UCSD-AML1 (cell line): Measurements from ENCODE around the gene KRT7.
A peak's percentile ranks its signal among the peaks of the same experiment; 100 is the strongest.
"Not testable (repeated sequence)": the region's sequence is repeated elsewhere in the genome, so short reads cannot be mapped to it uniquely, and the experiment has no call there.

ENCODE experiments used
- DNase-seq: peaks from one replicate; lab custom pipeline; 2025; ENCODE audit not compliant: unreplicated experiment; lab: John Stamatoyannopoulos, UW

The KRT7 gene

DNA sequence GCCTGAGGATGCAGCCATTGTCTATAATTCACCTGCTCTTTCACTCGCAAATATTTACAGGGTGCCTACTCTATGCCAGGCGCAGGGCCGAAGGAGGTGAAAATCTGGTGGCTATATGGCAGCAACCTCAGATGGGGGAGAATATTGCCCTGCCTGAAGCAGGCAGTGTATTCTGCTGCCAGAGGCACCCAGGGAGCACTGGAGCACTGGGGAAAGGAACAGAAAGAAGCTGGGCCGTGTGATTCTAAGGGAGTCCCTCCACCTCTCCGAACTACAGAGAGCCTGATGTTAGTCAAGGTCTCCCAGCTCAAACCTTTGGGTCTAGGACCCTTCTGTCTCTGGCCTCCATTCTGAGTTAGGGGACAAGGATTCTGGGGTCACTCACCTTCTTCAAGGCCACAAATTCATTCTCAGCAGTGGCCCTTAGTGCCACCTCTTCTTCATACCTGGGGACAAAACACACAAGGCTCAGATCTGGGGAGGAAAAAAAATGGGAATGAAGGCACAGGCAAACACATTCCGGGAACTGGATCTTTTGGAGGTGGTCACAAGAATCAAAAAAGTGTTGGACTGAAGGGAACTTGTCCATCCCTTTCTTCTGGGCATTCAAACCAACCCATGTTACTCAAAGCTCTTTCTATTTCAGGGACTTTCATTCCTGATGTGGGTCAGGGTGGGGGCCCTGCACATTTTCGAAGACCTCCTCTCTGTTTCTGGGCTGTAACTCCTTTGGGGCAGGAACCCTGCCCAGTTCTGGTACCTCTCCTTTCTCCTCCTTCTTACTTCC lies 22.1 kb downstream of the KRT7 start:
- no peak for DNase-seq

DNA sequence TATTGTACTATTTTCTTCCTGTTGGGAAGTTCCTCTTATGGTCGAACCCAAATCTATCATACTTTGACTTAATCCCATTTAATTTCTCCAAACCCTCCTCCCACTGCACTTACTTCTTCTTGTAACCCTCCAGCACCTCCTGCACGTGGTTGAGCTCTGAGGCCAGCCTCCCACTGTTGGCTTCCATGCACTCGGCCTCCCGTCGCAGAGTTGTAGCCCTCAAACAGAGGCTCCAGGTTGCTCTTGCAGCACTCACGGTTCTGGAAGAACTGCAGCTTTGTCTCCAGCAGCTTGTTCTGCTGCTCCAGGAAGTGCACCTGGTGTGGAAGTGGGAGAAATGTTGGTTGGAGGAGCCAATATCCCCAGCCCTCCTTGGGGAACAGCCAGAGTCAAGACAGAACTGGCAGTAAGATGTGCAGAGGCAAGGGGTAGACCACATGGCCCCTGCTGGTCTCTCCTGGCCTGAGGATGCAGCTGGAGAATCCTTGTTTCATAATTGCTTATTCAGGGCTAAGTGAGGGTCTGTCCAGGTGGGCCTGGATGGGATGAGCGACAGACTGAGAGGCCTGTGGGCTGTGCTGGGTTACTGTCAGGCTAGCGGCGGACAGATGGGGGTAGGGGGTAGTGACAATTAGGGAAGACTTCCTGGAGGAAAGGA lies 23.0 kb downstream of the KRT7 start:
- DNase-seq, result no peak

DNA sequence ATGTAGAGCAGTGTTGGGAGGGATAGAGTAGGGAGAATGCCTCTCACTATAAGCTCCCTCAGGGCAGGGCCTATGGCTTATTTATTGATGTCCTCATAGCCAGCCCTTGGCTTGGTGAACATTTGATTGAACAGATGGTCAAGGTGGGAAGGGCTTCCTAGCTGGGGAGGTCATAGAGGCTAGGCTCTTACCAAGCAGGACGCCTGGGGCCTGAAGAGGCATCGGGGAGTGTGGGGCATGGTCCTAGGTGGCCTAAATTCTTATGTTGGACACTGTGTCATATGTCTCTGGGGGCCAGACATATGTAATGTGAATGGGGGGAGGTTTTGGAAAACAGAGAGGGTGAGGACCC lies 23.5 kb downstream of the KRT7 start:
- no peak for DNase-seq

DNA sequence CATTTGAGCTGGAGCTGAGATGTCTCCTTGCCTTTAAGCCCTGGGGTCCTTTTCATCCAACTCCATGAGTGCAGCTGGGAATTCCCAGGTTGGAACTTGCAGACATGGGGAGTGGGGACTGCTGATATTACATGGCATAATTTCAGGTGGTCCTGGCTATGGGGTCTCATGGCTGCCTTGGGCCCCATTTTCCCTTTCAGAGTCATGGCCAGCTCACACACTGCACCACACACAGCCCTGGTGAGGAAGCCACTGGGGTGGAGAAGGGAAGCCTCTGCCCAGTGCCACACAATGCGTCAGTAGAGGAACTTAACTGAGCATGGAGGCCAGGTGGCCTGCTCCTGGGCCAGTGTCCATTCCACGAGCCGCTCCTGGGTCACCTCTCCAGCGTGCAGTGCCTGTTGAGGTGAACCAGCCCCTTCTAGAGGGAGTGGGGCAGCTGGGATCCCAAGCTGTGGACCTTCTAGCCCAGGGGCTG lies 24.1 kb downstream of the KRT7 start:
- no peak for DNase-seq

DNA sequence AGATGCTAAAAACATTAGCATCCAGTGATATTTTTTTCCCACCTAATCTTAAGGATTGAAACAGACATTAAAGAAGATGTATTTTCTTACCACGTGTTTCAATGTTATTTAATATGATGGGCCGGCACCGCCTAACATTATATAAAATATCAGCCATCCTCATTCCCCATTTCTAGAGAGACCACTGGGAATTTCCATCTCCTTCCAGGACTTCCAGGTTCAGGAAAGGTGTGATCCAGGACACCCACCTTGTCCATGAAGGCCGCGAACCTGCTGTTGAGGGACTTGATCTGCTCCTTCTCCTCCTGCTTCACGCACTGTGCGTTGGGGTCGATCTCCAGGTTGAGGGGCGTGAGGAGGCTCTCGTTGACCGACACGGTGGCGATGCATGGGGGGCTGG lies 24.9 kb downstream of the KRT7 start:
- not testable (repeated sequence) for DNase-seq

DNA sequence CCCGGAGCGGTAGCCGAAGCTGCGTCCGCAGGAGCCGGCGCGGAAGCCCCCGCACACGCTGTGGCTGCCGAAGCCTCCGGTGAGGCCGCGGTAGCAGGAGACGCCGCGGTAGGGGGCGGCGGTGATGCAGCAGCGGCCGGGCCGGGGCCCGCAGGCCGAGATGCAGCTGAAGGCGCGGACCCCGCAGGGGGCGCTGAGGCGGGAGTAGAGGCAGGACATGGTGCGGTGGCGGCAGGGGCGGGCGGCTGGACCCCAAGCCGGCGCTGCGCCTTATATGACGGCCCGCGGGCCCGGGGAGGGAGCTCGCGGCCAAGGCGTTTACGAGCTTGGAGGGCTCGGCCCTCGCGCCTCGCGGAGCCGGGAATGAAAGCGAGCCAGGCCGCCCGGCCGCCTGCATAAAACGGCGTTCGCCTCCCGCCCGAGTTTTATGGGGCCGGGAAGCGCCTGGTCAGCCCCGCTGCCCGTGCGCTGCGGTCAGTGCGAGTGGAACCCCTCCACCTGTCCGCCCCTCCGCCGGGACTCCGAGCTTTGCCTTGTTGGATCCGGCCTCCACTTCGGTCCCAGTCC lies 25.4 kb downstream of the KRT7 start:
- no peak for DNase-seq

DNA sequence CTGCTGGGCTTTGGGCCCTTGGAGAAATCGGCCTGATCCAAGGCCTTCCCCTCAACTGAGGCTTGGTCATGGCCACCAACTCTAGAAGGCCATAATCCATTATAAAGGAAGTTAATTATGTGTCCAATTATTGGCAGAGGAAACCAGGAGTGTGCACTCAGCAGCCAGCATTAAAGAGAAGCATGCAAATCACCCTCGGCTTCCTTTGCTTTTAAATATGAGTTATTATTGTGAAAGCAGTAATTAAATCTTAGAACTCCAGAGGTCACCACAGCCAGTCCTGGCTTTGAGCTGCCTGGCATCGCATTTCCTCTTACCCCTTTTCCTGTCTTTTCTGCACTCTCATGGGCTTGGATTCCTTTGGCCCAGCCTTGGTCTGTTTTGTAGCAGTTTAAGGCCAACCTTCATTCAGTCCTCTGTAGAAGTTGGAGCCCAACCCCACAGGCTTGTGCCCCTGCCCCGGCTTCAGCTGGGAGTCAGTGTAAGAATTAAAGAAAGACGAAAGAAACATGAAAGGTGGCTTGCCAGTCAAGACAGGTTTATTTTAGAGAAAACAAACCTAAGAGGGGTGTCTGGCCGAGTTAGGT lies 26.7 kb downstream of the KRT7 start:
- DNase-seq, result peak; percentile 45

DNA sequence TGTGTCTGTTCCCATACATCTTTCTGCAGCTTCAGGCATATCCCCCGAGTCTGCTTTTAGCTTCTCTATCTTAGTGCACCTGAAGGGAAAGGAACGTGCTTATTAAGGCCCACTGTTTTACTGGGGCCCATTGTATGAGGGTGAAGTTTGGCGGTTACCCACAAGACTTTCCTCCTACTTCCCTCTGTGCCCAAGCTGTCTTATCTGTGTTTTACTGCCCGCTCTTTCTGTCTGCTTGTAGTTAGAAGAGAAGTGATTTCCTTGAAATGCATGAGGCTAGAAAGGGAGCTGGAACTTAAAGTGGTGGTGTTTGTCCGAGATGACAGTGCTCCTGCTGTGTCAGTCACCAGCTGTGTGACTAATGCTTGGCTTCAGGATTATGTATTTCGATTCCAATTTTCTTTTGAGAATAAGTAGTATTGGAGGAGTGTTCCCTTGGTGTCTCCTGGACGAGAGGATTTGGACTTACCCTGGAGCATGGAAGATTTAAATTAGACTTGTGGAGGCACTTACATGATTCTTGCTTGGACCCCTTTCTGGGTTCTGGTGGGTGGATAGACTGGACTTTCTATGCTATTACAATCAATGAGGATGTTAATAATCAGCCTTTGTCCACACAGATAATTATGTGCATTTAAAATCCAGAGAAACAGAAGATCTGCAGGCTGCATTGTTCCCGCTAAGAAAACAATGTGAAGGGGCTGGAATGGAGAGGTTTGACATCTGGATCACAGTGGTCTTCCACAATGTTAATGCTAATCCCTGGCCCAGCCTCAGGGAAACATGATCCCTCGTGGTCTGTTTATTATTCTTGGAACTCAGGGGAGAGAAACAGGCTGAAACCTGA lies 27.5 kb downstream of the KRT7 start:
- DNase-seq, result peak; percentile 31

DNA sequence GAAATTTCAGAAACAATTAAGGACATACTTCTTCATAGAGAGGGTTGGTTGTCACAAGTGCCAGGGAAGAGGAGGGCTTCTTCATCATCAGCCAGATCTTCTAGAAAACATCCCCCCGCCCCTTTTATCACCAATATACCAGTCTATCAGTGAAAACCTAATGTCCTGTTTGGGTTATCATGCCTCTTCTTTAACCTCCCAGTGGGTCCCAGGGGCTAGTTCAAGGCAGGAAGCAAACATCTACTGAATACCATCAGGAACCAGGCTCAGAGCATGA lies 28.1 kb downstream of the KRT7 start:
- DNase-seq, result no peak

DNA sequence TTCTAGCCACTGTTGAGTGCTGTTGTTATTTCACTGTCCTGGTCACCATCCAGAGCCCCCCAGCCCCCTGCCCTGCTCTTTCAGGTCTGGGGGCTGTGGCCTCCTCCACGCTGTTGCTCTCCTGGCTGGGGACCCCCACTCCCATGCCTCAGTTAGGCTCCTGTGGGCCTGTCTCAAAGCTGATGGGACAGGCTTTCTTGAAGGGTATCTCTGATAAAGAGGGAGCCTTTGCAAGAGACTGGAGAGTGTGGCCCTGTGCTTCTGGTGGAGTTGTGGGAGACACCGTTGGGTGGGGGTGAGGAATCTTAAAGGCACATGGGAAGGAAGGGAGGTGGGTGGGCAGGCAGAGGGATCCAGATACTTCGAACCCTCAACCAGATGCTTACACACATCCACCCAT lies 29.2 kb downstream of the KRT7 start:
- no peak for DNase-seq

DNA sequence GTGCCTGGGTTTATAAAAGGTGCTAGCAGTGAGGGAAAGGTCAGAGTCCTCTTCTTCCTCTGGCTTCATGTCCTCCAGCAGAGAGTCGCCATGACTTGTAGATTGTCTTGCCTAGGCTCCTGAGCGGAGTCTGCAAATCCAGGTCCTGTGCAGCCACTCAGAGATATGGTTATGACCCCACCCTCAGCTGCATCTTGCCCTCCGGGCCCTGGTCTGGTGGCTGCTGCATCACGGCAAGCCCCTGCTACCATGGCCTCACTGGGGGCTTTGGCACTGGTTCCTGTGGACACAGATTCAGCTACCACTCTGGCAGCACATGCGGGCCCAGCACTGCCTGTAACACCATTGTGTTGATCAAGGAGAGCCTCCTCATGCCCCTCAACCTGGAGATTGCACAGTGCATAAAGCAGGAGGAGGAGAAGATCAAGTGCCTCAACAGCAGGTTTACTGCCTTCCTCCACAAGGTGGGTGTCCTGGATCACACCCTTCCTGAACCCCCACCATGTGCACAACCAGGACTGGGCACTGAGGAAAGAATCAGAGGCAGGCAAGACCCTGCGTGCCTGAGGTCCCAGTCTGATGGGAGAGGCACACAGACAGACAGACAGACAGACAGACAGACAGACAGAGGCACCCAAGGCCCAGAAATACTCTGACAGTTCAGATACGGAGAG lies 30.9 kb downstream of the KRT7 start:
- no peak for DNase-seq

DNA sequence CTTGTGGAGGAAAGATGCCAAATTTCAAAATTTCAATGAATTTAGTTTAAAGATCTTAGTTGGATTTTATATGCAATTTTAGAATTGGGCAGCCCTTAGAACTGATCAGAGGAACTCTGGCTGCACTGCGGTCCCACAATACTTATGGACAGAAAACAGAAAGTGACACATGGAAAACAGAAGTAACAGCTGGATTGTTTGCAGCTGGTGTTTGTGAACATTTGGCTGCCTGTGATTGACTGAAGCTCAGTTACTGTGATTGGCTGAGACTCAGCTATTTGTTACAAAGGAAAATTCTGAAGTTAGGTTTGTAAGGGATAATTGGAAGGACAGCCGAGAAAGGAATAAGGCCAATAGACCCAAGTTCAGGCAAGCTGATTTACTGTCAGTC lies 31.4 kb downstream of the KRT7 start:
- no peak for DNase-seq

DNA sequence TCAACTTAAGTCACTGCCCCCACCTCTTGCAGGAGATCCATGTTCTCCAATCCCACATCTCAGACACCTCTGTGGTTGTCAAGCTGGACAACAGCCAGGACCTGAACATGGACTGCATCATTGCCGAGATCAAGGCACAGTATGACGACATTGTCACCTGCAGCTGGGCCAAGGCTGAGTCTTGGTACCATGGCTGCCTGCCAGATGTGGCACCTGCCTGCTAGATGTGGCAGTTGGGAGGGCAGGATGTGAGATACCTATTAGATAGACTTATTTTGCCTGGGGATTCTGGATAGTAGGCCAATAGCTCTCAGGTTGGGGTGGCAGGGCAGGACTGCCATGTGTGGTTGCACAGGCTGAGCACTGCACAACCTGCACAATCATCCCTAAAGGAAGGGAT lies 33.5 kb downstream of the KRT7 start:
- no peak for DNase-seq

DNA sequence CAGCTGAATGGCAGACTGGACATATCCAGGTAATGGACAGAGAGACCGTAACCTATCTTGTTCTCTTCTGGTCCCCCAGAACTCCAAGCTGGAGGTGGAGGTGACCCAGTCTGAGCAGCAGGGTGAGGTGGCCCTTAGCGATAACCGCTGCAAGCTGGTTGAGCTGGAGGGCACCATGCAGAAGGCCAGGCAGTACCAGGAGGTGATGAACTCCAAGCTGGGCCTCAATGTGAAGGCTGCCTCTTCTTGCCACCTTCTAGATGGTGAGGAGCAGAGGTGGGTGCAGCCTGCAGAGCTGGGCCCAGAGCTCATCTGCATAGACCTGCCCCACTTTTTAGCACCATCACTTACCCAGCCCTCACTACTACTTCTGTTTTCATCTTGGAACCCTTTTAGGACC lies 34.2 kb downstream of the KRT7 start:
- no peak for DNase-seq

DNA sequence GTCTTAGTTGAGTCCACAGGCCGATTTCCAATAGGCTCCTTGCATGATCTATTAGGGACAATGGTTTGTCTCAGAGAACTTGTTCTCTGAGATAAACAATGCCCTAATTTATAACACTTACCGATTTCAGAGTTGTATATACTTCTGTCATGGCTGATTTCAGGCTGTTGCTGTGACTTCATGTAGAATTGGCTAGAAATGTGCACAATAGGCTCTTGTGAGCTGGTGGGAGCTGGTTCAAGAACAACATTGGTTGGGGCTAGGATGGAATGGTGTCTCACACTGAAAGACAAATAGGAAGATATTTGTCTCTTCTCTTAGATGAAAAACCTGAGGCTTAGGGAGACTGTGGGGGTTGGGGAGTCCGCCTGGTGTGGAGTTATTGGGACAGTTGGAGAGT lies 34.7 kb downstream of the KRT7 start:
- no peak for DNase-seq

DNA sequence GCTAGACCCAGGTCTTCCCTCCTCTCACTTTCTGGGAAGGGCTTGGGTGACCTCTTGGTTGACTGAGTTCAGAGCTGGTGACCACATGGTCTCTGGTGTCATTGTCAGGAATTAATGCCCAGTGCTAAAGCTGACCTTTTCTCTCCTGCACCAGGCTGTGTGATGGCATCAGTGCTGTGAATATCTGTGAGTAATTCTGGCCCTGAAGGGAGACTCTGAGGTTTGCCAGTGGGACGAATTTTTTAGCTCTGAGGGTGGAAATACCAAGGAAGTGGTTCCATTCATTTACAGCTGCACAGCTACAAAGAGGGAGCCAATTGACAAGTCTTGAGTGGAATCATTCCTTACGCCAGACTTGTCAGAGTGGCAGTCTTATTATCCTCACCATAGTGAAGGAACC lies 35.2 kb downstream of the KRT7 start:
- no peak for DNase-seq

DNA sequence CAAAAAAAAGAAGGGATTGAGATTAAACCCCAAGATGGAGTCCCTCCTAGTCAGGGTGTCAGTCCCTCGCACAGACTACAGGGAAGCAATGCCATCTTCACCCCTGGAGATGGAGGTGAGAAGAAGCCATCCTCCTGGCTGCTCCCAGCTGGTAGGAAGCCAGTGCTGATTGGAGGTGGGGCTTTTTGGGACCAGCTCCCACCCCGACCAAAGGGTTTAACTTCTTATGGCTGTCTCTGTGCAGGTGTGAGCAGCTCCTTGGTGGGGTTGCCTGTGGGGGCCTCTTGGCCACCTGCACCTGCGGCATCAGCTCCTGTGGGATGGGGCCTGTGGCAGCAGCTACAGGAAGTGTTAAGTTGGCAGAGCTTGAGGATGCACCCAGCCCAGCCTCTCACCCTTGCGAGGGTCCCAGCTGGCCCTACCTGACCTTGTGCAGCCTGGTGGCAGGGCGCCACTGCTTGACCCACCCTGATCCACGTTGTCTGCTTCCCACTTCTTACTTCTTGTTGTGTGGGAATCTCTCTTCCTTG lies 37.6 kb downstream of the KRT7 start:
- no peak for DNase-seq

DNA sequence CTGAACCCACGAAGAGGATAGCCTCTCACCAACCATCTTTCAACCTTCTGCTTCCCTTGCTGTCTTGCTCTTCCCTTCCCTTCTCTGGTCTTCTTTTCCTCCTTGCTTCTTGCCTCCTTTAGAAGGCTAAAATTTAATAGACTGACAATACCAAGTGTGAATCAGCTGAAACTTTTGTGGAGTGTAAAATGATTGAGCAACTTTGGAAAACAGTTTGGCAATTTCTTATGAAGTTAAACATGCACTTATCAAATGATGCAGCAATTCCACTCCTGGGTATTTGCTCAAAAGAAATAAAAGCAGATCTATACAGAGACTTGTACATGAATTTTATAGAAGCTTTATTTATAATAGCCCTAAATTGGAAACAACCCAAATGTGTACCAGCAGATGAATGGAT lies 38.1 kb downstream of the KRT7 start:
- DNase-seq, result no peak

DNA sequence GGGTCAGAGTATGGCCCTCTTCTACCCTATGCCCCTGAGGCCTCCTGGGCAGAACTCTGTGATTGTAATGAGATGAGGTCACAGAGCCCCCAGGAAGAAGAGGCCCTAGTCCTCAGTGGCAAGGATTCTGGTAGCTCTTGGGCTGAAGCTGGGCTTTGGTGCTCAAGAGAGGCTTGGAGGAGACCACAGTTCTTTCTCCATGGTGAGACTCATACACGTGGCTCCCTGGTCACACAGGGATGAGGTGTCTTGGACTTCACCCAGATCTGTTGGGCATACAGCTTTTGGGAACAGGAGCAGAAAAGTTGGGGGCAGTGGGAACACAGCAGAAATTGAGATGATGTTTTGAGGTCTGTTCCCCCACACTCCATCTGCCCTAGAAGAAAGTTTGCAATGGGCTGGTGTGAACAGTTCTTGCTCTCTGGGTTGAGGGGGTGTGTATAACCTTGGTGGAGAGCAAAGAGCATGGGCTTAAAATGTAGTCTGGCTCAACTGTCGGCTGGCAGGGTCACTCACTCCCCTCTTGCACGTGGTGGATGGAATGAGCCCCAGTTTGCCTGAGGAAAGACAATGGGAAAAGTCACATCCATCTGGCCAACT lies 41.6 kb downstream of the KRT7 start, which contains the start of gene KRT86:
Gene KRT86 (plus strand): TSS at position 125 of the 600 bp plus-strand sequence. CDS start 27,272 bp downstream, outside the sequence.
- no peak for DNase-seq

DNA sequence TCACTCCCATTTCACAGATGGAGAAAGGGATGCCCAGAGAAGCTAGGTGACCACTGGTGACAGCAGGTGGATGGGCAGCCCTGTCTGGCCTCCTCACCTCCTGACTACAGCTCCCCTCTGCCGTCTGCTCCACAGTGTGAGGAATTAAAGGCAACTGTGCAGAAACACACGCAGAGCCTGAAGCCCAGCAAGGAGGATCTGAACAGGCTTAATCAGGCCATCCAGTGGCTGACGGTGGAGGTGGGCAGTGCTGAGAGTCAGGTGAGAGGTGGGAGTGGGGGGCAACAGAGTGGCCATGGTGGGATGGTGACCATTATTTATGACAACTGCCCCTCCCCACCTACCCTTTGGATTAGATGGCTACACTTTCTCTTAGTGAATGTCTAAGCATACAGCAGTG lies 42.6 kb downstream of the KRT7 start:
- DNase-seq, result no peak
